HCT116 (cell line): ENCODE measurements around the gene ZNF93. TPM values are rescaled to one million over a fixed set of nuclear protein-coding genes. Genes with fewer than 3 reads are reported as not detected.

ENCODE experiments used
- ATAC-seq: fragments of 200-7000 bp; cut with Tn5 transposase; 2 replicates; pipeline ENCODE4 v1.9.1; 2020; ENCODE audit warnings: mild to moderate bottlenecking, moderate library complexity
- BruUV-seq: library from RNA; stranded (reverse); fragments of 400-500 nt; replicated peaks from 2 replicates; lab custom pipeline; 2021; lab: Mats Ljungman, UMichigan
- CTCF ChIA-PET: fragments of 300-600 bp; sonication (Branson Sonifier 250); formaldehyde crosslinking; loops from one replicate; lab custom pipeline; 2021; ENCODE audit warnings: antibody characterized with exemption; lab: Charles Lee
- POLR2A ChIA-PET: fragments of 300-600, 350-600 bp; sonication (Branson Sonifier 250); formaldehyde crosslinking; loops from one replicate; lab custom pipeline; 2021; ENCODE audit warnings: antibody characterized with exemption; lab: Charles Lee
- RAD21 ChIA-PET, 2 experiments: fragments of 300-600 bp; sonication (Branson Sonifier 250); formaldehyde crosslinking; loops; one replicate each; lab custom pipeline; 2023; ENCODE audit warnings: low total read pairs in 2 of 2; ENCODE audit not compliant: uncharacterized antibody in 2 of 2, unreplicated experiment in 2 of 2, low non-redundant PET in 1 of 2; lab: Charles Lee
- DNase-seq: peaks from one replicate; pipeline ENCODE4 v3.0.0-alpha.2; 2010; ENCODE audit warnings: low read depth, low spot score
- H2AFZ ChIP-seq: fragments of 200-600 bp; shearing (Covaris generic), sonication (generic); 2 replicates; pipeline ENCODE4 v1.6.1; 2017; ENCODE audit warnings: low read depth, mixed run types, mixed read lengths, antibody characterized with exemption, low read length; ENCODE audit not compliant: poor library complexity, severe bottlenecking
- H3K27ac ChIP-seq: 2 replicates; pipeline ENCODE4 v1.5.1; 2012; ENCODE audit warnings: low read depth, low read length
- H3K27me3 ChIP-seq: fragments of 200-600 bp; sonication (generic); 2 replicates; pipeline ENCODE4 v1.6.1; 2016; ENCODE audit warnings: mixed run types, low read length, mixed read lengths; ENCODE audit not compliant: insufficient read depth
- H3K36me3 ChIP-seq, 2 experiments: fragments of 200-500 bp in 1 of 2; fragments of 200-600 bp in 1 of 2; sonication (Bioruptor generic) in 1 of 2; sonication (generic) in 1 of 2; 2 replicates each; pipeline versions ENCODE4 v1.5.1 to v1.6.1; 2014 to 2016; ENCODE audit warnings: low read length in 2 of 2, inconsistent platforms in 1 of 2, mixed read lengths in 1 of 2, mixed run types in 1 of 2; ENCODE audit not compliant: insufficient read depth in 2 of 2, control insufficient read depth in 1 of 2
- H3K4me1 ChIP-seq, 2 experiments: fragments of 200-600 bp in 1 of 2; sonication (generic) in 1 of 2; 2 replicates each; pipeline versions ENCODE4 v1.5.1 to v1.6.1; 2012 to 2017; ENCODE audit warnings: low read length in 2 of 2, inconsistent platforms in 1 of 2, mild to moderate bottlenecking in 1 of 2, mixed read lengths in 1 of 2, mixed run types in 1 of 2, moderate library complexity in 1 of 2; ENCODE audit not compliant: insufficient read depth in 2 of 2, control insufficient read depth in 1 of 2
- H3K4me2 ChIP-seq: fragments of 200-600 bp; sonication (generic); 2 replicates; pipeline ENCODE4 v1.6.1; 2017; ENCODE audit warnings: mixed run types, low read length, mixed read lengths
- H3K4me3 ChIP-seq, 2 experiments: fragments of 200-600 bp in 1 of 2; sonication (generic) in 1 of 2; replicated peaks in 1 of 2; 2 replicates each; pipeline ENCODE4 v1.5.1; 2011 to 2016; ENCODE audit warnings: low read length in 2 of 2, control low read depth in 1 of 2, low read depth in 1 of 2, mild to moderate bottlenecking in 1 of 2, mixed read lengths in 1 of 2, mixed run types in 1 of 2
- H3K79me2 ChIP-seq: fragments of 200-600 bp; sonication (generic); 2 replicates; pipeline ENCODE4 v1.6.1; 2017; ENCODE audit warnings: mild to moderate bottlenecking, mixed run types, low read length, moderate library complexity, mixed read lengths; ENCODE audit not compliant: insufficient read depth
- H3K9ac ChIP-seq: fragments of 200-600 bp; sonication (generic); 2 replicates; pipeline ENCODE4 v1.6.1; 2016; ENCODE audit warnings: low read length, mixed read lengths
- H3K9me2 ChIP-seq: fragments of 200-600 bp; sonication (generic), shearing (Covaris generic); 2 replicates; pipeline ENCODE4 v1.6.1; 2017; ENCODE audit warnings: mixed run types, mild to moderate bottlenecking, moderate library complexity; ENCODE audit not compliant: insufficient read depth
- H3K9me3 ChIP-seq, 2 experiments: fragments of 200-500 bp in 1 of 2; fragments of 200-600 bp in 1 of 2; sonication (Bioruptor generic) in 1 of 2; sonication (generic) in 1 of 2; 2 replicates each; pipeline ENCODE4 v1.6.1; 2014 to 2017; ENCODE audit warnings: low read length in 2 of 2, mixed read lengths in 2 of 2, inconsistent platforms in 1 of 2, low read depth in 1 of 2, mild to moderate bottlenecking in 1 of 2, mixed run types in 1 of 2, moderate library complexity in 1 of 2; ENCODE audit not compliant: control insufficient read depth in 1 of 2, insufficient read depth in 1 of 2
- H4K20me1 ChIP-seq: fragments of 200-600 bp; sonication (generic), shearing (Covaris generic); 2 replicates; pipeline ENCODE4 v1.6.1; 2017; ENCODE audit warnings: mixed run types, mild to moderate bottlenecking, moderate library complexity; ENCODE audit not compliant: insufficient read depth
- CBX3 ChIP-seq: IDR thresholded peaks from 2 replicates; pipeline ENCODE4 v1.6.1; 2012; ENCODE audit warnings: low read depth
- CTCF ChIP-seq, 3 experiments: fragments of 200-600 bp in 1 of 3; sonication (generic) in 1 of 3; IDR thresholded peaks in 2 of 3; conservative IDR thresholded peaks in 1 of 3; 2 replicates each; pipeline ENCODE4 v1.5.1; 2012 to 2017; ENCODE audit warnings: low read depth in 2 of 3, low read length in 2 of 3, antibody characterized with exemption in 1 of 3, borderline replicate concordance in 1 of 3, control low read depth in 1 of 3, mild to moderate bottlenecking in 1 of 3, mixed read lengths in 1 of 3, mixed run types in 1 of 3, moderate library complexity in 1 of 3; ENCODE audit not compliant: insufficient read depth in 1 of 3
- EZH2 ChIP-seq: fragments of 200-600 bp; sonication (generic); IDR thresholded peaks from 2 replicates; pipeline ENCODE4 v1.6.1; 2017; ENCODE audit warnings: antibody characterized with exemption, mixed run types
- EZH2phosphoT487 ChIP-seq: fragments of 200-600 bp; IDR thresholded peaks from 2 replicates; pipeline ENCODE4 v1.6.1; 2018; ENCODE audit warnings: antibody characterized with exemption, borderline replicate concordance
- FOSL1 ChIP-seq: IDR thresholded peaks from 2 replicates; pipeline ENCODE4 v1.6.1; 2012; ENCODE audit warnings: low read depth
- RAD21 ChIP-seq: IDR thresholded peaks from 2 replicates; pipeline ENCODE4 v1.6.1; 2012; ENCODE audit warnings: low read depth, mild to moderate bottlenecking
- REST ChIP-seq: IDR thresholded peaks from 2 replicates; pipeline ENCODE4 v1.6.1; 2012; ENCODE audit warnings: low read depth
- SP1 ChIP-seq: IDR thresholded peaks from 2 replicates; pipeline ENCODE4 v1.6.1; 2012; ENCODE audit warnings: low read depth
- SRF ChIP-seq: IDR thresholded peaks from 2 replicates; pipeline ENCODE4 v1.6.1; 2012; ENCODE audit warnings: low read depth
- TCF7L2 ChIP-seq: IDR thresholded peaks from 2 replicates; pipeline ENCODE4 v1.7.0; 2011; ENCODE audit warnings: borderline replicate concordance, inconsistent platforms; ENCODE audit not compliant: insufficient read depth, insufficient read length; ENCODE audit errors: extremely low read depth
- ZBTB33 ChIP-seq: IDR thresholded peaks from 2 replicates; pipeline ENCODE4 v1.6.1; 2011; ENCODE audit warnings: mild to moderate bottlenecking, low read length, moderate library complexity; ENCODE audit not compliant: insufficient replicate concordance; ENCODE audit errors: extremely low read depth
- ZFX ChIP-seq: fragments of 450-650 bp; IDR thresholded peaks from 2 replicates; pipeline ENCODE4 v1.6.1; 2017
- intact Hi-C: fragments of 100-400 bp; cut with micrococcal nuclease; formaldehyde crosslinking; loops from 2 replicates; pipeline ENCODE4 v1.10.0; 2022
- total RNA-seq: library from RNA; stranded (reverse); gene quantifications from one replicate; pipeline ENCODE4 v1.2.1, GENCODE V29; 2021; ENCODE audit not compliant: unreplicated experiment

Gene ZNF93
- total RNA-seq, 1 experiment from 2014 or later, result not detected

GRCh38 chr19:19943848-19944582 is 43.3 kb downstream of the ZNF93 start:
- Histone ChIP-seq H3K79me2 (no peaks in the 10 kb centered on the region), H4K20me1 (no peaks in the 10 kb centered on the region), H3K27ac (no peak overlapping the region), H3K9me2 (no peaks in the 10 kb centered on the region), H3K36me3 (no peaks in the 10 kb centered on the region), H3K27me3 (no peaks in the 10 kb centered on the region), H2AFZ (no peak overlapping the region), H3K4me1 (no peaks in the 10 kb centered on the region), H3K4me3 (no peak overlapping the region), H3K9me3 (peaks cover 6 to 13% of the 10 kb centered on the region in 2 experiments; a peak in 2 of 4 replicates), H3K9ac (no peak overlapping the region), H3K4me2 (no peak overlapping the region)
- no peak for TF ChIP-seq CTCF (IDR thresholded peaks at IDR 0.05 in 2 of 3, conservative IDR thresholded peaks at IDR 0.05 in 1 of 3; ENCODE audit: borderline replicate concordance in 1 of 3, insufficient read depth in 1 of 3, low read depth in 2 of 3, low read length in 2 of 3)
- TF ChIP-seq SP1, result no peak
- TF ChIP-seq EZH2phosphoT487, result no peak
- no peak for TF ChIP-seq TCF7L2
- no peak for TF ChIP-seq RAD21
- TF ChIP-seq REST, result no peak
- TF ChIP-seq ZBTB33, result no peak
- no peak for TF ChIP-seq FOSL1
- no peak for TF ChIP-seq EZH2
- TF ChIP-seq ZFX, result no peak
- no peak for TF ChIP-seq SRF
- no peak for TF ChIP-seq CBX3
- no peak for DNase-seq
- ChIA-PET POLR2A (no interaction called here), CTCF (no interaction called here), RAD21 (no interaction called here)
- ATAC-seq, result no peak
- no TSS peak for BruUV-seq
- intact Hi-C loops, result no loop called here
